ENCODE results near the gene APOBEC3G.
"Not testable (repeated sequence)": the region's sequence is repeated elsewhere in the genome, so short reads cannot be mapped to it uniquely, and the experiment has no call there.

Gene APOBEC3G

DNA sequence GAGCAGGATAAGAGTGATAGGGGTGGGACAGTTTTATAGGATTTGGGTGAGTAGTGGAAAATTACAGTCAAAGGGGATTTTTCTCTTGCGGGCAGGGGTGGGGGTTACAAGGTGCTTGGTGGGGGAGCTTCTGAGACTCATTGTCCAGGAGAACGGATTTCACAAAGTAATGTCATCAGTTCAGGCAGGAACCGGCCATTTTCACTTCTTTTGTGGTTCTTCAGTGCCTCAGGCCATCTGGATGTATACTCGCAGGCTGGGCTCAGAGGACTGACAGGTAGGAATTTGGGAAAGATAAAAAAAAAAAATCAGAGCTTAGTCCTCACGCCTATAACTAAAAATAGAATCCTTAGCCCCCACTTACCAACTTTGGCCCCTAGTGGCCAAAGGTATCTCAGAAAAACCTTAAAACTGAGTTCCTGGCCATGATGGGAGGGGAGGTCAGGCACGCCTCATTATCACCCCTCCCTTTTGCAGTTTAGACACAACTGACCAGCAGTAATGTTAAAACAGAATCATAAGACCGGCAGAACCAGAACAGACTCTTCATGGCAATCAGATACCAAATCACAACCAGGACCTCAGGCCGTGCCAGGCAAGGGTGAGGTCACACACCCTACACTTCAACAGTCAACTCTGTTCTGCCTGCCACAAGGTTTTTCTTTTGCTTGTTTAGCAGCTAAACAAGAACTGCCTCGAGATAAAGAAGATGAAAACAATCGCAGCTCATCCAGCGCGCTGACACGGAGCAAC is 8.9 kb upstream of the APOBEC3G start:
- DNase-seq: no peak

DNA sequence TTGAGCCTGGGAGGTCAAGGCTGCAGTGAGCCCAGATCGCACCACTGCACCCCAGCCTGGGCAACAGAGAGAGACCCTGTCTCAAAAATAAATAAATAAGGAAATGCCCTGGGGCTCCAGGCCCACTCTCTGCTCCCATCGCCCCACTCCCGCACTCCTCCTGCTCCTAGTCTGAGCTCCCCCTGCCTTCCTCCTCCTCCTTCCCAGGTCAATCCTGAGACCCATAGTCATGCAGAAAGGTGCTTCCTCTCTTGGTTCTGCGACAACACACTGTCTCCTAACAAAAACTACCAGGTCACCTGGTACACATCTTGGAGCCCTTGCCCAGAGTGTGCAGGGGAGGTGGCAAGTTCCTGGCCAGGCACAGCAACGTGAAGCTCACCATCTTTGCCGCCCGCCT is 6.9 kb upstream of the APOBEC3G start:
- no peak for DNase-seq

DNA sequence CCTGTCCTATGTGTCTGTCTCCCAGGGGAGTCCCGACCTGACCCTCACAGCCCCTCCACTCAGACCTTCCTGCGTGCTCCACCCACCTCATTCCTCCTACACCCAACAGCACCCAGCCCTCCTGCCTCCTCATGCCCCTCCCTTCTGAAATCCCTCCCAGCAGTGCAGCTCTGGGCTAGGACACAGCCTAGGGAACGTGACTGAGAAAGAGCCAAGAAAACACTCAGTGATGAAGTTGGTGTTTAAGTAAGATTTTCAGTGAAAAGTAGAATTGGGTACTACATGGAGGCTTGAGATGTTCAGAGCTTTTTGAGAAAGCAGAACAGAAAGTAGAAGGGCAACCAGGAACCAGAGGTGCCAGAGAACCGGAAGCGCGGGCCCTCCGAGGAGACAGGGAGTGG is 4.5 kb upstream of the APOBEC3G start:
- not testable (repeated sequence) for DNase-seq

DNA sequence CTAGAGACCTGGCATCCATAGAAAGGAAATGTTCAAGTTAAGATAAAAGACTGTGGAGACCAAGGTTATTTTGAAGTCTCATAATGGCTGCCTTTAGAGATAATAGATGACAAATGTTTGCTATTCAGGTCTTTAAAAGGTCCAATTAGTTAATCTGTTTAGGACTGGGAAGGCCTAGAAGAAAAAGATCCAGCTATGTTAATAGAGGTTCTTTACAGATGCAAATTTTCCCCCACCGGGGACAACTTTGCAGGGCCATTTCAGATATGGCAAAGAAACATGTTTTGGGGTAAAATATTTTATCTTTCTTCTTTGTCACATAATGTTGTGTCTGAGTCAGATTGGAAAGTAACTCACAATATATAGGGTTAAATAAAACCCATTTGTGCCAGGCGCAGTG is 3.1 kb upstream of the APOBEC3G start:
- DNase-seq: no peak

DNA sequence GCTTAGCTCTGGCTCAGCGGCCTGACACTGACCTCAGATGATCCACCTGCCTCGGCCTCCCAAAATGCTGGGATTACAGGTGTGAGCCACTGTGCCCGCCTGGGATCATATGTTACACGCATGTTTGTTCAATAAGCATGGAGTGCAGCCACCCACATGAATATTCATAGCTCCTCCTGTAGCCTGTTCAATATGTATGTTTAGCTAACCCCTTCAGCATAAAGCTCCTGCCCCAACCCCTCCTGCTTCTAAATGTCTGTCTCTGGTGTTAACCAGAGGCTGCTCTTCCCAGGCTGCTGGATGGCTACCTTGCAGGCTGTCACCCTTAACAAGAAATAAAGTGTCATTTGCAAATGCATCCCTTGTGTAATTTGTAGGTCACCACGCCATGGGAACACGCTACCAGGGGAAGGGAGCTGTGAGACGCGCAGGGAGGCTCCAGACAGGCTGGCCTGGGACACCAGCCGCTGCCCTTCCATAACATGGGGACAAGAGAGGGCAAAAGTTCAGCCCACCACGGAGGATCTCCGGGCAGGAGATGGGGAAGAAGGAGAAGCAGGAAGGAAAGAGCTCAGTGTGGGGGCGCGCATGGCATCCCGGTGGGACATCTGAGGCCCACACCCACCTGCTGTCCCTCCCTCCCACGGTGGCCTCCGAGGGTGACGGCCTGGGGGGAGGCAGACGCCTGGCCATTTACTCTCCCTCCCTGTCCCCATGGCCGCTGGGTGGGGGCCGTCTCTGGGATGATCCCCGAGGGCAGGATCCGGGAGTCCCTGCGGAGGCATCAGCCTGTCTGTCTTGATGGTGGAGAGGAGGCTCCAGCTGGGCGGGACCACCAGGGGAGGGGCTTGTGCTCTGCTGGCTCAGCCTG is 685 bp upstream of the APOBEC3G start:
- not testable (repeated sequence) for DNase-seq

DNA sequence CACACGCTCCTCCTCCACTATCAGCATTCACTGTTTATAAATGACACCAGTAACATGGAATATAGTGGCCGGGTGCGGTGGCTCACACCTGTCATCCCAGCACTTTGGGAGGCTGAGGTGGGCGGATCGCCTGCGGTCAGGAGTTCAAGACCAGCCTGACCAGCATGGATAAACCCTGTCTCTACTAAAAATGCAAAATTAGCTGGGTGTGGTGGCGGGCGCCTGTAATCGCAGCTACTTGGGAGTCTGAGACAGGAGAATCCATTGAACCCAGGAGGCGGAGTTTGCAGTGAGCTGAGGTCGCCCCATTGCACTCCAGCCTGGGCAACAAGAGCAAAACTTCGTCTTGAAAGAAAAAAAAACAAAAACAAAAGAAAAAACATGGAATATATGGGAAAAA is 837 bp downstream of the APOBEC3G start:
- not testable (repeated sequence) for DNase-seq

DNA sequence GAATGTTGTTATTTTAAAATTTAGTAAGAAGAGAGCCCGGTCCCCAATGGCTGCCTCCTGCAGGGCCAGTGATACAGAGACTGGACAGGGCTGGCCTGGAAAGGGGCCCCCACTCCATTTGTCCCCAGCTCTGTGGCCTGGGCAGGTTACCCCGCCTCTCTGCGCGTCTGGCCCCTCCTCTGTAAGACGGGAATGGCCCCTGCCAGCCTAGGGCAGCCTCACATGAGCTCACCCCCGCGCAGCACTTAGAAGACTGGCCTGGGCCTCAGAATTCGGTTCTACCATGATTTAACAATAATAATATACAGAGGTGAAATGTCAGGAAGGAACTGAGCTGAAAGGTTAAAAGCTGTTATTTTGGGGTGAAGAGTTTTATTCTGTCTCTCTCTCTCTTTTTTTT is 1.3 kb downstream of the APOBEC3G start:
- DNase-seq: peak; percentile 11

DNA sequence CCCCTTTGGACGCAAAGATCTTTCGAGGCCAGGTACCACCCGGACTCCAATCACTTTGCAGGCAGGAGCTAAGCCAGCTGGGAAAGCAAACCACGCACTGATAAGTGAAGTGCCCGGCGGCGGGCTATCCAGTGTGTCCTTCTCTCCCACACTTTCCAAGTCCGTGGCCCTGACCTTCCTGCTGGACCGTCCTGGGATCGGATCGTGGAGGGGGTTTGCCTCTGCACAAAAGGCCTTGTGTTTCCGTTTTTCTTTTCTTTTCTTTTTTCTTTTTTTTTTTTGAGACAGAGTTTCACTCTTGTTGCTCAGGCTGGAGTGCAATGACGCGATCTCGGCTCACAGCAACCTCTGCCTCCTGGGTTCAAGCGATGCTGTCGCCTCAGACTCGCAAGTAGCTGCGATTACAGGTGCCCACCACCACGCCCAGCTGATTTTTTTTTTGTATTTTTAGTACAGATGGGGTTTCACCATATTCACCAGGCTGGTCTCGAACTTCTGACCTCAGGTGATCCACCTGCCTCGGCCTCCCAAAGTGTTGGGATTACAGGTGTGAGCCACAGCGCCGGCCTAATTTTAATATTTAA is 2.1 kb downstream of the APOBEC3G start:
- DNase-seq: not testable (repeated sequence)

DNA sequence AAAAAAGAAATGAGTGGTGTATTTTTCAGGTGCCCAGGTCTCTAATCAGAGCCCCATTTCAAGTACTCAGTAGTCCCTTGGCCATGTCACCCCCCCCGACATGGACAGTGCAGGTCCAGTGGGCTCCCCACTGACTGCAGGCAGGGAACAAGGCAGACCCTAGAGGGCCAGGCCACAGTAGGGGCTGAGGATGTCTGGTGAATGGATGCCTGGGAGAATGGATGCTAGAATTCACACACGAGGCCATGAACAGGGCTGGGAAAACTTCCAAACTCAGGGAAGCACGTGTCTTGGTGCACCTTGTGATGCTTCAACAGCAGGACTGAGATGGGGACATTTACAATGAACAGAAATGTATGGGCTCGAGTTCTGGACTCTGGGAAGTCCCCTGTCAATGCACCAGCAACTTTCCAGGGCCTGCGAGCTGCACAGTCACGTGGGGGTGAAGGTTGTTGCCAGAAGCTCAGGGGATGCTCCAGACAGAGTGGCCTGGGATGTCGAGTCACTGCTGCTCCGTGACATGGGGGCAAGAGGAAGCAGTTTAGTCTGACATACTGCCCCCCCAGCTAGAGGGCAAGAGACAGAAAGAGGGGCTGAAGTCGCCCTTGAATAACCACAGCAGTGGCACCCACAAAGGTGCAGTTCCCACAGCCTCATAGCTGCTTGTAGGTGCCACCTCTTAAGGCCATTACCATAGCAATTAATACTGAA is 3.1 kb downstream of the APOBEC3G start:
- DNase-seq: no peak

DNA sequence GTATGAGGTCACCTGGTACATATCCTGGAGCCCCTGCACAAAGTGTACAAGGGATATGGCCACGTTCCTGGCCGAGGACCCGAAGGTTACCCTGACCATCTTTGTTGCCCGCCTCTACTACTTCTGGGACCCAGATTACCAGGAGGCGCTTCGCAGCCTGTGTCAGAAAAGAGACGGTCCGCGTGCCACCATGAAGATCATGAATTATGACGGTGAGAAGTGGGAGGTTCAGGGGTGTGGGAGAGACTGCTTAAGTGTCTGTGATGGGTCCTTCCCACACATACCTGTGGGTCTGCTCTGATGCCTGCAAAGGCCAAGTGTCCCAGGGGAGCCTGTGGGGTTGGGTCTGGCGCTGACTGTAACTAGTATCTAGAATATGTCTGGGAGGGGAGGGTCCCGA is 3.9 kb downstream of the APOBEC3G start:
- no peak for DNase-seq

DNA sequence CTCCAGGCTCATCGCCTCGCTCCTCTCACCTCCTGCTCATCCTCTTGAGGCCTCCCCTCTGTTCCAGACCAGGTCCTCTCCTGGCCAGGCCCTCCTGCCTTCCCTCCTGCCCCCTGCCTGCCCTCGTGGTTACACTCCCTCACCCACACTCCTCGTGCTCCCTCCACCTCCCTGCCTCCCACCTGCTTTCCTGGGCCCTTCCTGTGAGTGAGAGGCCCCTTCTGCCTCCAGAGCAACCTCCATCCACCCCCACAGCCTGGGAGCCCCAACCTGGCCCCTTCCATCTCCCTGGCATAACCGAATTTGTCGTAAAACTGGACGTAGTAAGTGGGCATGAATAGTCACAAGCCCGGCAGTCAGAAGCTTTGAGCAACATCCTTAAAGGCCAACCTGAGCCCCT is 4.5 kb downstream of the APOBEC3G start:
- no peak for DNase-seq

DNA sequence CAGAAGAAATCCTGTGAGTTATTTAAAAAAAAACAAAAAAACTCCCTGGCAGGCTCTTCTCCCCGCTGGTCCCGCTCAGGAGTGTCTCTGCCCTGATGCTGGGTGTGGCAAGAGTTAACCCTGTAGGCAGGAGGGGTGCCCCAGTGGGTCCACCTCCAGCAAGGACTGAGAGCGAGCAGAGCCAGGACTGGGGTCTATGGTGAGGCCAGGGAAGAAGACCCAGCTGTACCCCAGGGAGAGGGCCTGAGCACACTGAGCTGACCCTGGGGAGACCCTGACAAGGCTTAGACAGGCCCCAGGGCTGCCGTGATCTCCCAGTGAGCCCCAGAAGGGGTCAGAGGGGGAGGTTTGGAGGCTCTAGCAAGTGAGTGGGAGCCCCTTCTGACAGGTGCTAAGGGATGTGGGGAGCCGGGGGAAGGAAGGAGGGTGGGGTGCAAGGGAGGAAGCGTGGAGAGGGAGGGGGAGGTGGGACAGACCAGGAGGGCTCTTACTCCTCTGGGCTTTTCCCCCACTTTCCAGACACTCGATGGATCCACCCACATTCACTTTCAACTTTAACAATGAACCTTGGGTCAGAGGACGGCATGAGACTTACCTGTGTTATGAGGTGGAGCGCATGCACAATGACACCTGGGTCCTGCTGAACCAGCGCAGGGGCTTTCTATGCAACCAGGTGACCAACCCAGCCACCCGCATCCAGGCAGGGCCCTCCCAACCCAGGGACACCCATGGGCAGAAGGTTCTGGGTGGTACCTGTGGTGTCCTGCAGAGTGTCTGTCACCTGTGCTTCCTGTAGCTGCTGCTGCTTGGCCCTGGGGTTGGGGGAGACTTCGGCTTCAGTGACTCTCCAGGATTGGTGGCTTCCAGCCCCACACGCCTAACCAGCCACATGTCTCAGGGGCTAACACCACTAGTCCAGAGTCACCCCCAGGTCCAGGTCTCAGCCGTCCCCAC is 6.4 kb downstream of the APOBEC3G start:
- no peak for DNase-seq

DNA sequence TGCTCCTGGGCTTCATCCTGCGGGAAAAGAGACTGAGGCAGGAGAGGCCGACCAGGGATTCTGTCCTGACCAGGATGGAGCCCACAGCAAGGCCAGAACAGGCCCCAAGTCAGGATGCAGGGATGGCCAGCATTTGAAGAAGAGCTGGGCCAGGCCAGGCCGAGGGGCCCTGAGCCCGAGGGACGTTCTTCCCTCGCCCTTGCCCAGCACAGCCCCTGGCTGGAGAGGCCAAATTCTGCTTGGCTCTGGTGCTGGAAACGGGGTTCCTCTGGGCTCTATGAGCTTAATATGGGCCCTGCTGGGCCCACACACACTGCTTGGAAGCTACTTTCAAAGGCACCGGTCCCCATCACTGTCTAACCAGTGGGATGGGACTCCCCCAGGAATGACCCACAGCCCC is 7.6 kb downstream of the APOBEC3G start:
- no peak for DNase-seq

DNA sequence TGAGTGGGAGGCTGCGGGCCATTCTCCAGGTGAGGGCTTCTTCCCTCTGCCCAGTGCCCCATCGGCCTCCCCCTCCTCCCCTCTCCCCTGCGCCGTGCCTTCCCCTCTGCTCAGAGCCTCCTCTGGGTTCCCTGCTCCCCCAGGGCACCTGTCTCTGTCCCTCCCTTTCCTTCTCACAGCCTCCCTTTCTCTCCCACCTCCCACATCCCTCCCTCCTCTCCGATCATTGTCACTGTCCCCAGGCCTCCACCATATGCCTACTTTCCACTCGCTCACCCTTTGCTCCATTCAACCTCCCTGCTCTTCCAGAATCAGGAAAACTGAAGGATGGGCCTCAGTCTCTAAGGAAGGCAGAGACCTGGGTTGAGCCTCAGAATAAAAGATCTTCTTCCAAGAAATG is 10.0 kb downstream of the APOBEC3G start:
- no peak for DNase-seq

DNA sequence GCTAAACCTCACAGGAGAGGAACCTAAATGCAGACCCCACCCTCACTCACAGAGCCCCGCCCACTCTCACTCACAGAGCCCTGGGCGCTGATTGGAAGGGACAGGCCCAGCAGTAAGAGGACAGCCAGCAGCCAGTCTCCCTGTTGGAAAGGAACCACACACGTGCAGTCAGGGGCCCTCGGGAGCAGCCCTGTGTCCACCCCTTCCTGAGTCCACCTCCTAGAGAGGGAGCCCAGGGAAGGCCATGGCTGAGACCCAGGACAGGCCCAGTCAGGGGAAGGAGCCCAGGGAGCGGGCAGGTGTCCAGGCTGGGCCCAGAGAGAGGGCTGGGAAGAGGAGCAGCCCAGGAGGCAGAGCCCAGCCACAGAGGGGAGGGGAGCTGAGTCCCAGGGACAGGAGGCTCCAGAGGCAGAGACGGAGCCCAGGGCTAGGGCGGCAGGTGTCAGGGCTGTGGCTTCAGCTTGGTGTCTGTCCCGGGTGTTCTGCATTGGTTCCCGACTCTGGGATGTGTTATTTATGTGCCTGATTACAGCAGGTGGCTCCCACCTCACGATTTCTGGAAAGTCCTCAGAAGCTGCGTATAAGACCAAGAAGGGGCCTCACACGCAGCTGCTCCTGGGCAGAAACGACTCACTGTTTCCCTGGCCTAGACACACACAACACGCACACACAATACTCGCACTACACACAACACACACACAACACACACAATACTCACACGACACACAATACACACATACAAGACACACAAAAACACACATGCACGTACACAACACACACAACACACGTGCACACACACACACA is 11.0 kb downstream of the APOBEC3G start:
- DNase-seq: no peak

DNA sequence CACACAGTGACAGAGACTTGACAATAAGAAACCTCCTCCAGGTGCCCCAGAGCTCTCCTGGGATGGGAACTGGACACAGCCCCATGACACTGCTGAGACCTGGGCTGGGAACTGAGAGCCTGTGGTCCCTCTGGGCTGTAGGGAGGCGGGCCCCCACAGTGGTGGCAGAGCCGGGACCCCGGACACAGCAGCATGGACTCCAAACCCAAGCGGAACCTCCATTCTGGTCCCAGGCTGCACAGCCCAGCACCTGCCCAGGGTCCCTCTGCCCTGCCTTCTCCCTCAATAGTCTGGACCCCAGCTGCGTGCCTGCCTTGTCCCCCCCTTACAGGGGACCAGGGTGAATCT is 11.6 kb downstream of the APOBEC3G start:
- DNase-seq: no peak

DNA sequence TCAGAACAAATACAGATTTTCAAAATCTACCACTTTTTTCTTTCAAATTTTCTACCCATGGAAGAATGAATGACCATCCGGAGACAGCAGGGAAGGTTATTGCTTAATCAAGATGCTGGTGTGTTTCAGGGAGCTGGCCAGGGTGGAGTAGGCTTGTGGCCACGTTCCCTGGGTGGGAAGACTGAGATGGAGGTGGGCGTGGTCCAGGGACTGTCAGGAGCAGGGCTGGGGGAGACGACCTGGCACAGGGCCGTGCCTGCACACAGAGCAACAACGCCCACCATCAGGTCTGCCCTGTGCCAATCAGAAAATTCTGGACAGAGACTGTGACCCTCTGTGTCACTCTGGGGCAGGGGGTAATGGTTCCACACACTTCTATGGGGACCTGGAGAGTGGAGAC is 12.9 kb downstream of the APOBEC3G start:
- no peak for DNase-seq

DNA sequence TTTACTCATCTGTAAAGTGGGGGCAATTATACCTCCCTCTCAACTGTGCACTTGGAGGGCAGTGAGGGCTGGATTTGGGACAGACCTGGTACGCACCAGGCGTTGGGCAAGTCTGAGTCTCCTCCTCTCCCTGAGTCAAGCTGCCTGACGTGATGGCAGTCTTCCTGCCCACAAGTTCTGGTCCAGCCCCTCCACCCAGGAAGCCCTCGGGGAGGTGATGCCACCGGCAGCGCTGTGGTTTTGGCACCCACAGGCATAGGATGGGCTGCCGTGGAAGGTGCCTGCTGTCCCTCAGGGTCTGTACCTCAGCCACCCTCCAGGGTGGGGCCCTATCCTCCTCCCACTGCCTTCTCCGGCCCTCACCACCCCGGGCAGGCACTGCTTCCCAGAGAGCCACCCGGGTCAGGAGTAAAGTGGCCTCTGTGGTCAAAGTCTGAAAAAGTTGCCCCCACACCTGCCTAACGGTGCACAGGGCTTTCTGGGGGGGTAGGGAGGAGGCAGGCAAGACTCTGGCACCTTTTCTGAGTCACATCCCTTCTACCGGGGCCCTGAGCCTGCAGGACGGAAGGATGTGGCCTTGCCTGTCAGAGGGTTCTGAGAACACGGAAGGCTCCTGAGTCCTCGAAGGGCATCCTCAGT is 13.5 kb downstream of the APOBEC3G start:
- peak; percentile 82 for DNase-seq

DNA sequence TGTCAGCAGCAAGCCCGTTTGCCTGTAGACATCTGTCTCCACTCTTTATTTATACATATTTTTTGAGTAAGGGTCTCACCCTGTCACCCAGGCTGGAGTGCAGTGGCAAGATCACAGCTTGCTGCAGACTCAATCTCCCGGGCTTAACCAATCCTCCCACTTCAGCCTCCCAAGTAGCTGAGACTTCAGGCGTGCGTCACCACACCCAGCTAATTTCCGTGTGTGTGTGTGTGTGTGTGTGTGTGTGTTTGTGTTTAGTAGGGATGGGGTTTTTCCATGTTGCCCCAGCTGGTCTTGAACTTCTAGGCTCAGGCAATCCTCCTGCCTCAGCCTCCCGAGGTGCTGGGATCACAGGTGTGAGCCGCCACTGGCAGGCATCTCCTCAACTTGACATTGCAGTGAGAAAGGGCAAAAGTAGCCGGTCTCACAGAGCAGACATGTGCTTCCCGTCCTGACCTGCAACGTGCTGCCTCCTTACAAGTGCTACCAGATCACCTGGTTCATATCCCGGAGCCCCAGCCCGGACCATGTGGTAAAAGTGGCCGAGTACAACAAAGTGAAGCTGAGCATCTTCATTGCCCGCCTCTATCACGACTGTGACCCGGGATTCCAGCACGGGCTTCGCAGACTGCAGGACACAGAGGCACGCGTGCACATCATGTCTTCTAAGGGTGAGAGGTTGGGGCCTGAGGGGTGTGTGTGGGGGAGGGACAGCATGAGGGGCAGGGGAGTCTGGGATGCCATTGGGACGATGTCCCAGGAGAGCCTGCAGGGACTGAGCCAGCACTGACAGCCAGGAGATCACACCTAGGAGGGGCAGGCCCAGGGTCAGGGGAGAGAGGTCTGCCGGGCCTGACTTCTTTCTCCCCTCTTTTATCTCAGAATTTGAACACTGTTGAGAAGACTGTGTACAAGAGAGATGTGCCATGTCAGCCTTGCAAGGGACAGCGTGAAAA is 14.3 kb downstream of the APOBEC3G start:
- no peak for DNase-seq

Data from stimulated activated CD4-positive, alpha-beta T cell treated with anti-CD3 and anti-CD28 coated beads, Interleukin-4, amount 100 ng/mL, for 24 hours (primary cell).